GM15510 (cell line): Measurements from ENCODE around the gene TRIM44.

ENCODE experiments used
- POLR2A ChIP-seq: IDR thresholded peaks from 3 replicates; pipeline ENCODE4 v1.6.1; 2011; ENCODE audit warnings: borderline replicate concordance; ENCODE audit not compliant: insufficient read length; ENCODE audit errors: extremely low read depth

The TRIM44 gene

DNA sequence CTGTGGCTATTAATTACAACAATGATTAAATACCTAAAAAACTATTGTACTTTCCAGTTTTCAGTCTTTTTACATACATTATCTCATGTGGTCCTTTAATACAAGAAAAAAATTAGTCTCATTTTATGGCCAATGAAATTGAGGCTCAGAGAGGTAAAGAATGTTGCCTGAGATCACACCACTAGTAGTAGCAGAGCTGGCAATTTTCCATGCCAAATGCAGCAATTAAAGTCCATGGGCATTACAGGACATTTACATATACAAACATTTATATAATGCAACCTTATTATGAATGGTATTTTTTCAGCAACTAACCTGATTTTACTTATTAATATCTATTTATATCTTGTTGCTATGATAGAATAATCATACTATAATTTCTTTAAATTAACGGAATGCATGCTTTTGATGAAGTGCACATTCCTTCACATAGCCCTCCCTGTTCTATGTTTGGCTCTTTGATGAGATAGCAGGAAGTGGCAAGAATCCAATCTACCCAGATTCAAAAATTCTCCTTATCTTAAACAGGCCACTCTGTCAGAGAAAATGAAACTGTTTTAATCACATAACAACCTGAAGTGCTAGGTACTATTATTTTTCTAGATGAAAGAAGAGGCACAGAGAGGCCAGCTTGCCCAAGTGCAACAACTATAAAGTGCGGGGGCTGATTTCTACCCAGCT lies 160.4 kb downstream of the TRIM44 start:
- no peak for TF ChIP-seq POLR2A

DNA sequence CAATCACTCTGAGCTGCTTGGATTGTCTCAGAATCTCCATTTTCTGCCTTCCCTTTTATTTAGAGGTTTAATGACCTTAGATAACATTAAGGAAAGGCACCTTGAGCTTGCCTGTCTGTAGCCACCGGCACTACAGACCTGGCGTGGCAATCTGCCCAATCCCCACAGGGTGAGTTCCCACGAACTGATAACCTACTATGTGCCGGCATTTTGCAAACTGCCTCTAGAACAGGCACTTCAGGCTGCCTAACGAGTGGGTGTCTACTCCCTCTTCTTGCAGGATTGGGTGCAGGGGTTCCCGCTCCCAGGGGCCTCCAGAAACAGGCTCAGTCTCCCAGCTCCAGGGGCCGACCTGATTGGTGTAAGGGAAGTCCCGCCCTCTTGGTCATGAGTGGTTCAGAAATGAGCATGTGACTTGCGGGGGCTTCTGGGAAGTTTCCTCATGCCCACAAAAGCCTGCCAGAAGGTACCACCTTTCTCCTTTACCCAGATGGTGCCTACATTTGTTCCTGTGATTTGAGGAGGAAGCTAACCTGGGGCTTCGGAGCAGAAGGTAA lies 161.2 kb downstream of the TRIM44 start:
- TF ChIP-seq POLR2A, result no peak

DNA sequence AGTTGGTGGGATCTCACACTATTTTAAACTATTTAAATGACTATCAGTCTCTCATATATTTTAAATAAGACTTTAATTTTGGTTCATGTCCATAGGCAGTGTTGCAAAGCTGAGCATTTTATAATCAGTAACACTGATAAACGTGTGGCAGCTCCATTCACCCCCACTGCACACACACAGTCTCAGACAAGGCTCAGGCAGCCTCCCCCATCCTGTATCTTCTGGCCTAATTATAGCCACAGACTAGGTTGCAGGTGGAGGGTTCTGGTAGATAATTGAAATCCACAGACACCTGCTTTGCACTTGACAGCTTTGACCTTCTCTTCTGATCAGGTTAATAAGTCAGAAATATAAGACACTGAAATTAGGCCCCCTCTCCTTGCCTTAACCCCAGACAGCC lies 162.8 kb downstream of the TRIM44 start:
- no peak for TF ChIP-seq POLR2A

DNA sequence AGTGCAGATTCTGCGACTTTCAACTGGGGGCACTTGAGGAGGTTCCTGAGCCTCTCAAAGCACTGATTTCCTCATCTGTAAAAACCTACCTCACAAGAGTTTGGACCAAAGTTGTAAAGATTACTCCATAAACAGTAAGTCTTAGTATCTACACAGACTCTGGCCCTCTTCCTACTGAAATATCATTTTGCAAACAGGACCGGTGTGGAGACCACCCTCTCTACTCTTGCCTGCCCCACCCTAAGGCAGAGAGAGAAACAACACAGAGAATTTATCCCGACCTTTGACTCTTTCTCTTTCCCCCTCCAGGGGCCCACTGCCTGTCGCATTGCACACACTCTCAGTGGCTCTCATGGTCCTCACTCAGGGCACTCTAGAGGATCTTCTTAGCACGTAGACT lies 163.4 kb downstream of the TRIM44 start:
- no peak for TF ChIP-seq POLR2A

DNA sequence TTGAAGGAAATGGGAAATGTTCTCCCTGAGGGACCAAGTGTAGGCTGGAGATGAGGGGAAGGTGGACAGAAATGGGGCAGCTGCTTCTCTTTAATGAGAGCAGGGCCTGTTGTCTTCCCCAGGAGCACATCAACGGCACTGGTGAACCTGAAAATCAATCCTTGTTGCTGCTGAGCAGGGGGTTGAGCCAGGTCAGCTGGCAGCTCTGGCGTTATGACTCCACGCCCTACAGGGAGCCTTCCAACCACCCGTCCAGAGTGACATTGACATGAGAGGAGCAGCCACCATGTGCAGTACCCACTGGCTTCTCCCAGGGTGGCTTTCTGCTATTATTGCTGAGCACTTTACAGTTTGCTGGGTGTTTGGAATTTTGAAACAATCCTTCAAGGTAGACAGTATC lies 164.4 kb downstream of the TRIM44 start:
- TF ChIP-seq POLR2A, result no peak

DNA sequence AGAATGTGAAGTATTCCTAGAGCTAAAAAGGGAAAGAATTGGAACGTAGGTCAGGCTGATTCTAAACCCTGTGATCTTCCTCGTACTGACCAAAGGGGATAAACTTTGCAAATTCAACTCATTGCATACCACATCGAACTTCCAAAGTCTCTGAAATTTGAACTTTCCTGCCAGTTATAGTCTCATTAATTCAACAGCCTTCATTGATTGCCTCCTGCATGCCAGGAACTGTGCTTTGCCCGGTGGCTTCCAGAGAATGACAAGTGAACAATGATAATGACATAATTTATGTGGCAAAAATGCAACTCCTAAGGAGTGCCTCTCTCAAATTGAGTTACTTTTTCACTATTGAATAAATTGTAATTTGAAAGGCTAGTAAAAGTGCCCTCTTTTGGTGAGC lies 173.6 kb downstream of the TRIM44 start:
- no peak for TF ChIP-seq POLR2A

DNA sequence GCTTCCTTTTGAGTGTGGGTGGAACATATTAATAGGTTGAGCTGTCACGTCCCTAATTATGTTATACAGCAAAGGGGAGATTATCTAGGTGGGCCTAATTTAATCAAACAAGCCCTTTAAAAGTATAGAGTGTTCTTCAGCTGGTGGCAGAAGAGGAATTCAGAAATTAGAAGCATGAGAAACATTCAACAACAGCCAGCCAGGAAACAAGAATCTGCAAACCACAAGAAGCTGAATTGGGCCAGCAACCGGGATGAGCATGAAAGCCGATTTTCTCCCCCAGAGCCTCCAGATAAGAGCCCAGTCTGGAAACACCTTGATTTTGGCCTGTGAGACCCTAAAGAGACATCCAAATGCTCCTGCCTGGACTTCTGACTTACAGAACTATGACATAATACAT lies 175.5 kb downstream of the TRIM44 start:
- no peak for TF ChIP-seq POLR2A

DNA sequence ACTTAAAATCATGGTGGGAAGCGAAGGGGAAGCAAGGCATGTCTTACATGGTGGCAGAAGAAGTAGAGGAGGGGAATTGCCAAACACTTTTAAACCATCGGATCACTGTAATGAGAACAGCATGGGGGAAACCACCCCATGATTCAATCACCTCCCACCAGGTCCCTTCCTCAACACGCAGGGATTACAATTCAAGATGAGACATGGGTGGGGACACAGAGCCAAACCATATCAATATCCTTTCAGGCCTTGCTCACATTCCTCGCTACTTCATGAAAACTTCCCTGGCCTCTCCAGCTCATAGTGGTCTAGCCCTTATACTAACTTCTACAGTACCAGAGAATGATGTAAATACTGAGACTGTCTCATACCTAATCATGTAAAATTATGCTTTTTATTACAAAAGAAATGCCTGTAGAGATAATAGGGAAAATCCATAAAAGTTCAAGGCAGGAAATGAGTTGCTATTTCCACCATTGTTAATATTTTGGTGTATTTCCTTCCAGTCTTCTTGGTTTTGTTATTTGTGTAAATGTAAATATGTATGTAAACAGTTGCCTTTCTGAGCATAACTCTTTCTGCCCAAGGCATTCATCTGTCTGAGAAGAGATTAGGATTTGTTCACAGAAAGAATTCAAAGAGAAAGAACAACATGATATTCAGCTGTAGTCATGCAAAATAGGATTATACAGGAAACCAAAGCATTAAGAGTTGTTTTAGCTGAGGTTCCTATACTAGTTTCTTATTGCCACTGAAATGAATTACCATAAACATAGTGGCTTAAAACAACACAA lies 177.0 kb downstream of the TRIM44 start:
- TF ChIP-seq POLR2A, result no peak

DNA sequence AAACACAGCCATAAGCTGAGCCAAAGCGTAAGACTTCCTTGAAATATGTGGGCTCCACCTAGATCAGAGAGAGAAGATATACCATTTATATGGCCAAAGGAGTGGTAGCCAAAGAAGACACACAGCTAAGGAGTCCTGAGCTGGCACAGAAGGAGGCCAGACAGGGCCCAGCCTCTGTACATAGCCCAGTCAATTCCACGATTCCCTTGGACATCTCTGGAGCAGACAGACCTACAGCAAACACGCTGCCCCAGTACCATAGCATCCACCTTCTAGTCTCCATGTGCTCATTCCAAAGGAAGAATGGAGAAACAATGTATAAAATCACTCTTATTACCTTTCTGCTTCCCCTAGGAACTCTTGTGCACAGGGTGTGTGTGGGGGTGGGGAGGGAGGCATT lies 179.2 kb downstream of the TRIM44 start:
- TF ChIP-seq POLR2A, result no peak

DNA sequence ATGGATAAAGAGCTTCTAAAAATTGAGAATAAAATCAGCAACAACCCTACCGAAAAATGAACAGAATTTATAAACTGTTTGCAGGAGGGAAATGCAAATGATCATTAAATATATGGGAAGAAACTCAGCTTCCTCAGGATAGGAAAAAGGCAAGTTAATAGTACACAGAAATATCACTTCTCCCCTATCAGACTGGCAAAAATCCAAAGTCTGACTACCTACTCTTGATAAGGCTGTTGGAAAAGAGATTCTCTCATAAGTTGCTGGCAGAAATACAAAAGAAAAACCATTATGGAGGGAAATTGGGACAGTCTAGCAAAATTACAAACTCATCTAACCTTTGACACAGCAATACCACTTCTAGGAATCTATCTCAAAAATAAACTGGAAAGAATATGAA lies 180.4 kb downstream of the TRIM44 start:
- TF ChIP-seq POLR2A, result no peak

DNA sequence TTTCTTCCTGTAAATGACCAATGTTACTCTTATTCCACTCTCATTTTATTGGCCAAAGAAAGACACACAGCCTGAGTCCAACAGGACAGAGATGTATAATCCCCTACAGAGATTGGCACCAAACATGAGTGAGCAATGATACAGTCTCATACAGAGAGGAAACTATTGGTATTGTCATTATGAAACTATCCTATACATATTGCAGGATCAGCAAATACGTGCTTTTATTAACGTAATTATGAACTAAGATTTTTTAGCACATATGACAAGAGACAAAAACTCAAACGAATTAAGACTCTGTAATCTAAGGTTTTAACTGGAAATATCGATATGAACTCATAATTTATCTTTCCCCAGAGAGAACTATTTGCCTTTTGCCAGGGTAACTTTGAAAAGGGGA lies 182.0 kb downstream of the TRIM44 start:
- no peak for TF ChIP-seq POLR2A

DNA sequence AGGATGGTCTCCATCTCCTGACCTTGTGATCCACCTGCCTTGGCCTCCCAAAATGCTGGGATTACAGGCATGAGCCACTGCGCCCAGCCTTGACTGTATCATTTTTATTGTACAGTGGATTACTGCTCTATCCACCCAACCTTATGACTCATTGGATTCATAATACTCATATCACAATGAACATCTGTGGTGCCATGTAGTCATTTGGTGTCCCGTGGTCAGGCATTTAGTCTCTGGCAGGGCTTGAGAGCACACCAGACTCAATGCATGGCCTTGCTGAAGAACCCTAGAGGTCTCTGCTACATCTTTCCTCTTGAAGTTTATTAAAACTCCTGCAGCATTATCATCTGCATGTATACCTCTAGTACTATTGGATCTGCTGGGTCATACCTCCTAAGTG lies 183.3 kb downstream of the TRIM44 start:
- TF ChIP-seq POLR2A, result no peak

DNA sequence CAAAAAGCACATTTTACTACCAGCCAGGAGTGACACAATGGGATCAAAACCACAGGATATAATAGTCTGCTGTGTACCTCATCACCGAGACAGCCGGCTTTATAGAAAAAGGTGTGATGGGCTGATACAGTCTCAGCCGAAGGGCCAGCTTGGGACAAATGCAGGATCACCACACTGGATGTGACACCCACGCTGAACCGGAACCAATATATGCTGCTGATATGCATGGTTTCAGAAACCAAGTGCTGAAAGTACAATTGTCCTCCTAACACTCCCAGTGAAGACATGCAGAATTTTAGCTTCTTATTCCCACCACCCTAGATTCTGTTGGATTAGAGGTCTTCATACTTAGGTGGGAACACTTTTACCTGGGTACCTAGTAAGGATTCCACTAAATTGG lies 184.3 kb downstream of the TRIM44 start:
- TF ChIP-seq POLR2A, result no peak

DNA sequence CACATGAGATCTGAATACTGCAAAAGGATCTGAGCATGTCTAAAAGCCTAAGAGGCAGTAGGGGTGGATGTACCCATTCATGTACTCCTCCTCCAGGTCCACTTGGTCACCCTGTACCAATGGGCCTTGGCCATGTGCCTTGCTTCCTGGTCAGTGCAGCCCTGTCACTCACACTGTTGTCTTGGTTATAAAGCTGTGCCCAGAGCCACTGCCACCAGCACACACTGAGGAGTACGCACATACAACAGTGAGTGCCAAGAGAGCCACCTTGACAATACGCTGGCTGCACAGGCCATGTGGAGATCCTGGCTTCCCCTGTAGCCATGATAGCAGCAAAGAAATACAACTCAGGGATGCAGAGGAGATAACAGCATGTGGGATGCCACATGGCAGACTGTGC lies 184.9 kb downstream of the TRIM44 start:
- TF ChIP-seq POLR2A, result no peak

DNA sequence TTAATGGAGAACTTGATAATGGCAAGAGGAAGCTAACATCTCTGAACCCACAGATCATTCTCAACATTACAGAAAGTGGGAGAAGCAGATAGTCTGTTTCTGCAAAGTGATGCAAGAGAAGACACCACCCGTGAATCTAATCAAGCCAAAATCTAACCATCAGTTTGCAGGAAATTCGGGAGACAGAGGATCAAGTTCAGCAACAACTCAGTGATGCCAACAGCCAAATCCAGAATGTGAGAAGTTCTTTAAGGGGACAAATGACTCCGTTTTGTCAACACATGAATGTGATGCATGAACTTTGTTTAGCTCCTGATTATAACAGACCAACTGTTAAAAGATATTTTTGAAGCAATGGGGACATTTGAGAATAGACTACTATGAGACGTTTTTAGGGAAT lies 186.0 kb downstream of the TRIM44 start:
- TF ChIP-seq POLR2A, result no peak

DNA sequence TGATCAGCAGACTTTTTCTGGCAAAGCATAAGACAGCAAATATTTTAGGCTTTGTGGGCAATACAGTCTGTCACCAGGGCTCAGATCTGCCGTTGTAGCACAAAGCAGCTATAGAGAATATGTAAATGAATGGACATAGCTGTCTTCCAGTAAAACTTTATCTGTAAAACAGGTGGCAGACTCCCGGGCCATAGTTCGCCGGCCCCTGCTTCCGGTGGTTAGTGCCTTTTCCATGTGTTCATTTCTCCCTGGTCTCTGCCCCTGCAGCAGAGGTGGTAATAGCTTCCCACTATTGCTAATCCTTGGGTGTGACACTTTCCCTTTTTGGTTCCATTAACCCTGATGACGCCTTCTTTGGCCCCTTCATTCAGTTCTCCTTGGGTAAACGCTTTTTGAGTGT lies 187.6 kb downstream of the TRIM44 start:
- TF ChIP-seq POLR2A, result no peak
